Panc1 (cell line): ENCODE data around the gene KXD1. TPM values are rescaled to one million over a fixed set of nuclear protein-coding genes. Genes with fewer than 3 reads are reported as not detected.

Experiments
- total RNA-seq: library from RNA; stranded (reverse); gene quantifications from one replicate; pipeline ENCODE4 v1.2.1, GENCODE V29; 2021; ENCODE audit not compliant: unreplicated experiment

The KXD1 gene
- total RNA-seq, 1 experiment from 2014 or later, result 106 TPM

Other genes starting within 250 kb of the KXD1 start
- gene LSM4, start 234.8 kb upstream of the KXD1 start, total RNA-seq, result 209 TPM
- gene PGPEP1, start 217.3 kb upstream of the KXD1 start, total RNA-seq, result 36.3 TPM
- gene GDF15, start 171.7 kb upstream of the KXD1 start, total RNA-seq, result 335 TPM
- gene LRRC25, start 160.2 kb upstream of the KXD1 start, total RNA-seq, result 0.15 TPM
- 128 TPM for gene SSBP4, start 138.5 kb upstream of the KXD1 start, total RNA-seq
- gene ISYNA1, start 119.7 kb upstream of the KXD1 start, total RNA-seq, result 351 TPM
- 18.6 TPM for gene ELL, start 35.8 kb upstream of the KXD1 start, total RNA-seq
- 182 TPM for gene FKBP8, start 14.3 kb upstream of the KXD1 start, total RNA-seq
- 907 TPM for gene UBA52, start 14.0 kb downstream of the KXD1 start, total RNA-seq
- 32.0 TPM for gene REX1BD, start 30.9 kb downstream of the KXD1 start, total RNA-seq
- 3.5 TPM for gene CRLF1, start 48.9 kb downstream of the KXD1 start, total RNA-seq
- gene TMEM59L, start 55.0 kb downstream of the KXD1 start, total RNA-seq, result 2.4 TPM
- gene KLHL26, start 79.2 kb downstream of the KXD1 start, total RNA-seq, result 4.4 TPM
- gene CRTC1, start 125.8 kb downstream of the KXD1 start, total RNA-seq, result 18.2 TPM
- 0.69 TPM for gene COMP, start 233.4 kb downstream of the KXD1 start, total RNA-seq